Fibroblast of skin of right biceps (primary cell): ENCODE results near the gene GAS2L2.

ENCODE experiments used
- DNase-seq: peaks from one replicate; pipeline ENCODE4 v3.0.0-alpha.2; 2013

GAS2L2 gene

GRCh38 chr17:35745246-35745645 lies 7.8 kb downstream of the GAS2L2 start:
- no peak for DNase-seq

- DNase-seq: no peak
Measured at GRCh38 chr17:35744830-35745229, 8.2 kb downstream of the GAS2L2 start.

- peak; percentile 30 for DNase-seq
Measured at GRCh38 chr17:35743626-35744328, 9.3 kb downstream of the GAS2L2 start.

- no peak for DNase-seq
Measured at GRCh38 chr17:35742896-35743477, 10.1 kb downstream of the GAS2L2 start.

GRCh38 chr17:35742496-35742895 lies 10.5 kb downstream of the GAS2L2 start:
- no peak for DNase-seq

GRCh38 chr17:35740997-35741931 lies 11.8 kb downstream of the GAS2L2 start:
- peak; percentile 15 for DNase-seq

- no peak for DNase-seq
Measured at GRCh38 chr17:35740216-35740615, 12.8 kb downstream of the GAS2L2 start.

- DNase-seq: no peak
Measured at GRCh38 chr17:35738519-35739133, 14.4 kb downstream of the GAS2L2 start.

GRCh38 chr17:35736236-35736635 lies 16.8 kb downstream of the GAS2L2 start:
- no peak for DNase-seq

GRCh38 chr17:35735036-35735805 lies 17.8 kb downstream of the GAS2L2 start:
- DNase-seq: no peak

GRCh38 chr17:35734396-35734795 lies 18.6 kb downstream of the GAS2L2 start:
- DNase-seq: no peak

- no peak for DNase-seq
Measured at GRCh38 chr17:35733366-35733765, 19.7 kb downstream of the GAS2L2 start.

GRCh38 chr17:35732806-35733136 lies 20.3 kb downstream of the GAS2L2 start:
- DNase-seq: no peak

- DNase-seq: no peak
Measured at GRCh38 chr17:35731917-35732805, 20.9 kb downstream of the GAS2L2 start.

GRCh38 chr17:35731239-35731916 lies 21.7 kb downstream of the GAS2L2 start, which contains the start of gene RASL10B:
RASL10B (plus strand) TSS chr17:35731639; CDS start chr17:35735185, 3,546 bp downstream.
- peak; percentile 50 for DNase-seq

- DNase-seq: peak; percentile 52
Measured at GRCh38 chr17:35730400-35731005, 22.5 kb downstream of the GAS2L2 start.

GRCh38 chr17:35729405-35729833 lies 23.6 kb downstream of the GAS2L2 start:
- DNase-seq: peak; percentile 50

GRCh38 chr17:35728551-35728950 lies 24.5 kb downstream of the GAS2L2 start:
- no peak for DNase-seq

GRCh38 chr17:35727635-35728034 lies 25.4 kb downstream of the GAS2L2 start:
- no peak for DNase-seq

- DNase-seq: peak; percentile 8
Measured at GRCh38 chr17:35726953-35727460, 26.0 kb downstream of the GAS2L2 start.
